ENCODE measurements around the gene KRT37. TPM values are rescaled to one million over a fixed set of nuclear protein-coding genes. Genes with fewer than 3 reads are reported as not detected.

The KRT37 gene
- total RNA-seq, 1 donor from 2014 or later: not detected

DNA sequence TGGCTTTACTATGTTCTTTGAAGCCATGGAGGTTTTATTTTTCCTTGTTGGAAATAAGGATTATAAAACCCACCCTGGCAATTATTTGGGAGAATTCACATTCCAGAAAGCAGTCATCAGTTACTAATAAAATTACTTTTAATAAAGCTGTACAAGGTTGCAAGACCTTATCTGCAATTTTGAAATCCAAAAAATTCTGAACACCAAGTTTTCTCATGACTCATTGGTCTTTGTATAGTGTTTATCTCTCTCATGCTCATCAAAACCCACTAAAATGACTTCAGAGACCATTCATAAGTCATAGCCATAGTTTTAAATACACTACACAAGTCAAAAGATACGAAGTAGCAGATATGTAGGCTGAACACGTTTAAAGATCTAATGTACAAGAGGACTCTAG, 22.4 kb upstream of the KRT37 start:
- intact Hi-C loops (cut with DNase I): no loop called here
- no peak for TF ChIP-seq CTCF (IDR thresholded peaks at IDR 0.05)
- Histone ChIP-seq H3K4me1 (no peaks in the 10 kb centered on the region), H3K9me3 (no peaks in the 10 kb centered on the region), H3K36me3 (no peaks in the 10 kb centered on the region), H3K4me3 (no peak overlapping the region), H3K27ac (no peak overlapping the region), H3K27me3 (ENCODE audit: low read depth) (peaks cover 6% of the 10 kb centered on the region)
- DNase-seq (no peak), ATAC-seq (no peak)

- Histone ChIP-seq H3K4me1 (no peaks in the 10 kb centered on the region), H3K4me3 (no peak overlapping the region), H3K27me3 (ENCODE audit: low read depth) (peaks cover 6% of the 10 kb centered on the region), H3K27ac (no peak overlapping the region), H3K36me3 (no peaks in the 10 kb centered on the region), H3K9me3 (no peaks in the 10 kb centered on the region)
- intact Hi-C loops (cut with DNase I): no loop called here
- no peak for TF ChIP-seq CTCF (IDR thresholded peaks at IDR 0.05)
- no peak for DNase-seq
- ATAC-seq: no peak
Observed at GRCh38 chr17:41444640-41445039, 20.3 kb upstream of the KRT37 start.

GRCh38 chr17:41444186-41444585, 19.8 kb upstream of the KRT37 start:
- intact Hi-C loops (cut with DNase I): no loop called here
- DNase-seq: no peak
- peaks cover 6% of the 10 kb centered on the region for H3K27me3 ChIP-seq (ENCODE audit: low read depth)
- no peaks in the 10 kb centered on the region for H3K9me3 ChIP-seq
- H3K4me1 ChIP-seq: no peaks in the 10 kb centered on the region
- no peak overlapping the region for H3K27ac ChIP-seq
- no peak for TF ChIP-seq CTCF (IDR thresholded peaks at IDR 0.05)
- H3K36me3 ChIP-seq: no peaks in the 10 kb centered on the region
- no peak overlapping the region for H3K4me3 ChIP-seq
- ATAC-seq: no peak

- no peak for DNase-seq
Observed at GRCh38 chr17:41442739-41443138, 18.4 kb upstream of the KRT37 start.

GRCh38 chr17:41440531-41441033, 16.2 kb upstream of the KRT37 start, which contains the start of gene KRT38:
Gene KRT38, minus strand, starts transcription at chr17:41440983. Its CDS starts 62 bp downstream, at chr17:41440921.
- no peak for ATAC-seq
- no peak for DNase-seq
- no peak within 1 kb of the TSS for H3K4me3 ChIP-seq
- TF ChIP-seq CTCF (IDR thresholded peaks at IDR 0.05): no peak
- H3K36me3 ChIP-seq: no peaks in the 10 kb centered on the region
- H3K9me3 ChIP-seq: no peaks in the 10 kb centered on the region
- no peak within 1 kb of the TSS for H3K27ac ChIP-seq
- intact Hi-C loops (cut with DNase I): no loop called here
- no peaks in the 10 kb centered on the region for H3K4me1 ChIP-seq
- H3K27me3 ChIP-seq (ENCODE audit: low read depth): peaks cover 6% of the 10 kb centered on the region

More at GRCh38 chr17:41442739-41443138, 18.4 kb upstream of the KRT37 start:
- Histone ChIP-seq H3K9me3 (no peaks in the 10 kb centered on the region), H3K4me3 (no peak overlapping the region), H3K4me1 (no peaks in the 10 kb centered on the region), H3K27me3 (ENCODE audit: low read depth) (peaks cover 6% of the 10 kb centered on the region), H3K36me3 (no peaks in the 10 kb centered on the region), H3K27ac (no peak overlapping the region)
- no peak for ATAC-seq
- intact Hi-C loops (cut with DNase I): no loop called here
- no peak for TF ChIP-seq CTCF (IDR thresholded peaks at IDR 0.05)

Measured in lower lobe of right lung (tissue), 2 donors.